Activated gamma-delta T cell treated with Interleukin-2 at 50 U/mL for 16 hours (primary cell): Measurements from ENCODE around the gene ANKLE1.
A peak's percentile ranks its signal among the peaks of the same experiment; 100 is the strongest.
"Not testable (repeated sequence)": the region's sequence is repeated elsewhere in the genome, so short reads cannot be mapped to it uniquely, and the experiment has no call there.

ENCODE experiments used
- DNase-seq: peaks from one replicate; pipeline ENCODE4 v3.0.0-alpha.2; 2020

Gene ANKLE1

DNA sequence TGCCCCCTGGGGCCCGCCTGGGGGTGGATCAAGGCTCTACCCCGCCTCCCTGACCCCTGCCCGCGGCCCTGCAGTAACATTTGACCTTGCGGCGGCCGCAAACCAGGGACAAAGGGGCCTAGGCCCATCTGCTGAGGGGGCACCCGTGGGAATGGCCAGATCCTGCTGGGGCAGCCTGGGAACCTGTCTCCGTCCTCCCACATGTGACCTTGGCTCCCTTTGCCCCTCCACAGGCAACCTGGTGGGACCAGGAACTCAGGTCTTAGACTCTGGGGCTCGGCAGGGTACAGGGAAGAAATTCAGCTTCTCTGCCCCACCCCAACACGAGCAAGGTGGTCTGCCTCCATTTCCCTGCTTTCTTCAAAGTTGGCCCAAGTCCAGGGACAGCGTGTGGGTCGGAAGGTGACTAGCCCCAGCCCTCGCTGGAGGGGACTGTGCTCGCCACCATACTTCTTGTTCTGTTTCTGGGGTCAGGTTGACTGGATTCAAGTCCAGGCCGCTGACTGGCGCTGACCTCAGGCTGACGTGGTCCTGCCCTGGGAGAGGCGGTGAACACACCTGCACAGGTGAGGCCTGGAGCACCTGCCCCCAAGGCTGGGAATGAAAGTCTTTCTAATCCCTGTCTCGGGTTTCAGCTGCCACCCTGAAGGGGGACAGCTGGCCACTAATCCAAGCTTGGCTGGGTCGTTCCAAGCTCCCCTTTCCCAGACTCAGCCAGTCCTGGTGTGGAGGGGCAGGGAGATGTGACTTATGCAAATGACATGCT, 33.5 kb upstream of the ANKLE1 start:
- no peak for DNase-seq

DNA sequence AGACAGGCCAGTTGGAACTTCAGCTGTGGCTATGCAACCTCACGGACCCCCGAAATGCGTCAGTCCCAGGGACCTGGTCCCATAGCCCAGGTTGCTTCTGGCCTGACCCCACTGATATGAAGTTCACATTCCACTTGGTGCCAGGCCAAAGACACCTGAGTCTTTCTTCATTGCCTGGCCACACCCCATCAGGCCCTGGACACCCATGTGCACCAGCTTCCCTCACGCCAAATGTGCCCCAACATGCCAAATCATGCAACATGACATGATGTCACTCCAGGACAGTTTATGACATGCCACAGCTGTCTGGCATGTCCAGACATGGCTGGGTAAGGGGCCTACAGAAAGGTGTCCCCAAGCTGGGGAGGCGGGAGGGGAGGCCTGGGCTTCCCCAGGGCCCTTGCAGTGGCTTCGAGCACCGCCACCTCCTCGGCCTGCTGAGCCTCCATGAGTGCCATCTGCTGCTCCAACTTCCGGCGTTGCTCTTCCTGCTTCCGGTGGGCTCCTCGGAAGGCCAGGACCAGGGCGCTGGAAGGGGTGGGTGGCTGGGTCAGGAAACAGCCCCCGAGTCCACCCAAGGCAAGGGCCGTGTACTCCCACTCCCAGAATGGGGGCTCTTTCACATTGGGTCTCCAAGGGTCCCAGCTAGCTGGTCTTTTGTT, 31.7 kb upstream of the ANKLE1 start:
- DNase-seq, result no peak

DNA sequence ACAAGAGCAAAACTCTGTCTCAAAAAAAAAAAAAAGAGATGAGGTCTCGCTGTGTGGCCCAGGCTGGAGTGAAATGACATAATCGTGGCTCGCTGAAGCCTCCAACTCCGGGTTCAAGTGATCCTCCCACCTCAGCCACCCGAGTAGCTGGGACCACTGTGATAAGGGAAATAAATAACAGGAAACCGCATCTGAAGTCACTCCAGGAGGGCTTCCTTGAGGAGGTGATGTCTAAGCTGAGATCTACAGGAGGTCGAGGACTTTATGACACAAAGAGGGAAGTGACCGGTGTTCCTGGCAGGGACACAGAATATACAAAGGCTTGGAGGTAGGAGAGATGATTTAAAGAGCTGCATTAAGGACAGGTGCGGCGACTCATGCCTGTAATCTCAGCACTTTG, 27.1 kb upstream of the ANKLE1 start:
- DNase-seq, result no peak

DNA sequence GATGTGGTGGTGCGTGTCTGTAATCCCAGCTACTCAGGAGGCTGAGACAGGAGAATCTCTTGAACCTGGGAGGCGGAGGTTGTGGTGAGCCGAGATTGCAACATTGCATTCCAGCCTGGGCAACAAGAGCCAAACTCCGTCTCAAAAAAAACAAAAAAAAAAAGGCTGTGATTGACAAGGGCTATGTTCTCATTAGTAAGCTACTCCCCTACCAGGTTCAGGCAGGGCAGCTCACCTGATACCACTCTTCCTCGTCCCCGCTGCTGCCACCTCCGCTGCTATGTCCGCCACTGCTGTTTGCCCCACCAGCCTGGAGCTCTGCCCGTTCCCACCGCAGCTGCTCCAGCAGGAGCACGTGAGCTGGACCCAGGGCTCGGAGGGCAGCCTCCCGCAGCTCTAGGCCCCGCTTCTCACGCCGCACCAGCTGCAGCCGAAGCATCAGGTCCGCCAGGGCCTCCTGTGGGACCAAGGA, 26.5 kb upstream of the ANKLE1 start:
- no peak for DNase-seq

DNA sequence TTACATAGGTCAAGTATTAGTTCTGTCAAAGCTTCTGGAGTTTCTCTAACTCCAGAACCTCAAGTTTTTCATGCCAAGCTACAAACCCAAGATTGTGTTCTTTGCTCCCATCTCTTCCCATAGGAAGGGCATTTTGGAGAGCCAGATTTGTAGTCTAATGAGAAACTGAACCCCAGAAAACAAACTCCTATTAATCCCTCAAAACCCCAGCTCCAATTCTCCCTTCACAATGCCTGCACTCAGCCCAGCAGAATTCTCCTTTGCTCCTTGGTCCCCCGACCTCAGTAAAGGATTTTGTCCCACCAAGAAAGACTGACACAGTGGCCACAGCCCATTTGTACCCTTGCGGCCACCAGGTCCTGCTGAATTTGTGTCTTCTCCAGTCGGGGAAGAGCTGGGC, 25.6 kb upstream of the ANKLE1 start:
- DNase-seq, result no peak

DNA sequence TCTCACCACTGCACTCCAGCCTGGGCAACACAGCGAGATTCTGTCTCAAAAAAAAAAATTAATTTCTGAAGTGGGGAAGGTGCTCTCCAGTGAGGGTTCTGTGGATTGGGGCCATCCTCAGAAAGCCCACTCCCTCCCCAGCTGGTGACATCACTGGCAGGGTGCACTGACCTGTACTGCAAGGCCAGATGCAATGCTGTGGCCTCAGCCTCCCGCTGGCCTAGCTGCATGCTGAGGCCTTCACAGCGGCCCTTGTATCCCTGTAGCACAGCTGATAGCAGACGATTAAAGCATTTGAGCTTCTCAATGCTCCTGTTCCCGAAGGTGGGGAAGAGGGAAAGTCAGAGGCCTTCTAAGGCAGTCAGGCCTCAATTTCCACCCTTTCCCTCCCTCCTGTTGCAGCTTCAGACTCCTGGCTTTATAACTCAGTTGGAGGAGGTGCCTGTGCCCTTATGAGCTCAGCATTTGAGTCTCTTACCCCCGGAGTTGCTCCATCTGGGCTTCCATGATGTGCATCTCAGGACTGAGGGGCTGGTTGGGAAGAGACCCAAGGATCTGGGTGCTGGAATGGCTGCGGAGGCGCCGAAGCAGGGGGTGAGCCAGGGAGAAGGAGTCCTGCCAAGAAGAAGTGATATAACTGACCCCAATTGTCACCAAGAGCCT, 22.5 kb upstream of the ANKLE1 start:
- no peak for DNase-seq

DNA sequence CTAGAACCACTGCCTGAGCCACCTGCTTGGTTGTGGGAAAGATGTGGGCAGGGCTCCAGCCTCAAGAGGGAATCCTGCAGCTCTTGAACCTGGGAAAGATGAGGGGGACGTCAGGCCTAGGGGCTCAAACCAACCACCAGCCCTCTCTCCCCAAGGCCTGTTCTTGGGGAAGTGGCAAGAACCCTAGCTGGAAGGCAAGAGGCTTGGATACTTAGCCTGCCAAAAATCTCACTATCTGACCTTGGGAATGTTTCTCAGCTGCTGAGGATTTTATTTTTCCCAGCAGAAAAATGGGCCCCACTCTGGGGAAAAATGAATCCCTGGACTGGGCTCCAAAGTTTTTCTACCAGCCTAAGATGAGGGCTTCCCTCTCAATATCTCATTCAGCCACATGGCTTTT, 21.8 kb upstream of the ANKLE1 start:
- no peak for DNase-seq

DNA sequence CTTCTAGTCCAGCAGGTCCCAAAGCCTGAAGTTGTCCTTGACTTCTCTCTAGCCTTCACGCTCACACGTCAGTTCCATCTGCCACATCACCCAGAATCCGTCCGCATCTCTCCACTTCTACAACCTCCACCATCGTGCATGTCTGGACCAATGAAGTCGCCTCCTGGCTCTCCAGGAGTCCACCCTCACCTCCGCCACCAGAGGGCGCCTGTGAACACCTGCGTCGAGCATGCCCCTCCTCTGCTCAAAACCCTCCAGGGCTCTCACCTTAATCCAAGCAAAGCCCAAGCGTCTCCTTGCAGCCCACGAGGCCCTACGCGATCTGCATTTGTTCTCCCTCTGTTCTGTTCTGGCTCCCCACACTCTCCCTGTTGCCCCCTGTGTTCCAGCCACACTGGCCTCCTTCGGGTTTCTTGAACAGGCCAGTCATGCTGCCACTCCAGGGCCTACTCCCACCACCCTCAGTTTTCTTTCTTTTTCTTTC, 20.8 kb upstream of the ANKLE1 start:
- peak; percentile 88 for DNase-seq

DNA sequence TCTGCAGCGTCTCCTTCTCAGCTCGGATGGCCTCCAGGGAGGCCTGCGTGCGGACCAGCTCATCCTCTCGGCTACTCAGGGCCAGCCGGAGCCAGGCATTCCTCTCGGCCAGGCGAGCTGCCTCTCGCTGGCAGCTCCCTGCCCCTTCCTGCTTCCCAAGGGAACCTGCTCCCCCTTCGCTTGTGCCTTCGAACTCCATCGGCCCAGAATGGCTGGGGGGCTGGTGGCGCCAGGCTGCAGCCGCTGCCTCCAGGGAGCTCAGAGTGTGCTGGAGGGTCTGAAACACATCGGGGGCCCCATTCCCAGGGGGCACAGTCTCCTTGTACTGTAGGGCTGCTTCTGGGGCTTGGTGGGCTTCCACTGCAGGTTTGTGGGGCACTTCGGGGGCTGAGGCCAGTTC, 19.1 kb upstream of the ANKLE1 start:
- DNase-seq, result no peak

DNA sequence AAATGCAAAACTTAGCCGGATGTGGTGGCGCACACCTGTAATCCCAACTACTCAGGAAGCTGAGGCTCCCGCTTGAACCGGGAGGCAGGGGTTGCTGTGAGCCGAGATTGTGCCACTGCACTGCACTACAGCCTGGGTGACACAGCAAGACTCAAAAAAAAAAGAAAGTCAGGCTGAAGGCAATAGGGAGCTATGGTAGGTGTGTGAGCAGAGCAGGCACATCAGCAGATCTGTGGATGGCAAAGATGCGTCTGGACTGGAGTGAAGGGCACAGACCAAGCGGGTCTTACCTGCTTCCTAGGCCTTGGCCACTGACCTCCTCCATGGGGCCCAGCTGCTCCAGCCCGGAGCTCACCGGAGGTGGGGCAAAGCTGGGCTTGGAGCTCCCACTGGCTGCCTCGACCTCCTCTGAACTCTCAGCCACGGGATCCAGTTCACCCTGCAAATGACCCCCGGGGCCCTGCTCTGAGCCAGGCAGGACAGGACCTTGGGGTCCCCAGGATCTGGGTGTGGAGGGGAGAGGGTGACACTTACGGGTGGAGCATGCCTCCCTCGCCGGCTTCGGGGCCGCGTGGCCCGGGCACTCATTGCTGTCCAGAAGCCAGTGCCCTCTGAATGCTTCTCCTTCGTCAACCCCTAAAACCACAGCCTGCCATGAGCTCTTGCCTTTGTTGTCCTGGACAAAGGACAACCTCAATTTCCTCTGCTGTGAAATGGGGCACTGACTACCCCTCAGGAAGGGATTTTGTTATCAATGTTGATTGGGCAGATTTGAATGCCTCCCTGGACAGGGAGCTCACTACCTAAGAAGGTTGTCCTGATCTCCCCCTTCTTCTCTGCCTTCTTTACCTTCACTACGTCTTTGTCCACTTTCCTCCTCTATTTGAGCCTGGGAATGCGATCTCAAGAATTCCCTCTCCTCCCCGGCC, 17.7 kb upstream of the ANKLE1 start:
- no peak for DNase-seq

DNA sequence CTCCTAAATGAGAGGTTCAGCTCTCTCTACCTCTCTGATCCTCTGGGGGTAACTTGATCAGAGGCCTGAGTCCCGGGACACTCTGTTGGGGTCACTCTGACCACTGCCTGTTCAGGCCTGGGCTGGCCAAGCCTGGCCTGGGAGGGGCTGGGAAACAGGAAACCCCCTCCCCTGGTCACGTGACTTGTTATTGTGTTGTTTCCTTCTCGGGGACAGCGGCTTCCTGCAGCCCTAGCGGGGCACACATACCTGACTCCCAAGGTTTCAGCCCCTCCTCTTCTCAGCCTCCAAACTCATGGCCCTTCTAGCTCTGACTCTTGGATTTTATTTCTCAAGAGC, 17.1 kb upstream of the ANKLE1 start, which contains the start of gene USHBP1:
USHBP1 (minus strand) TSS at position 105 of the 339 bp plus-strand sequence. CDS start 446 bp downstream, outside the sequence.
- no peak for DNase-seq

DNA sequence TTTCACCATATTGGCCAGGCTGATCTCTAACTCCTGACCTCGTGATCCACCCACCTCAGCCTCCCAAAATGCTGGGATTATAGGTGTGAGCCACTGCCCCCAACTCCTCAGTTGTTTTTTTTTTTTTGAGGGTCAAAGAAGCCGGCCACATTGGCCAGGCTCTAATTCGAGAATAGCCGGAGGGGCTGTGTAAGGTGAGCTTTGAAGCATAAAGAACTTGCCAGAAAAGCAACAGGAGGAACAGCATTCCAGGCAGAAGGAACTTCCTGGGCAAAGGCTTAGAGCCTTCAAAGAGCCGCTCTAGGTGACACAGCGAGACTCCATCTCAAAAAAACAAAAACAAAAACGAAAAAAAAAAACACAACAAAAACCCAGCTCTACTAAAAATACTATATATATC, 15.7 kb upstream of the ANKLE1 start:
- DNase-seq, result no peak

DNA sequence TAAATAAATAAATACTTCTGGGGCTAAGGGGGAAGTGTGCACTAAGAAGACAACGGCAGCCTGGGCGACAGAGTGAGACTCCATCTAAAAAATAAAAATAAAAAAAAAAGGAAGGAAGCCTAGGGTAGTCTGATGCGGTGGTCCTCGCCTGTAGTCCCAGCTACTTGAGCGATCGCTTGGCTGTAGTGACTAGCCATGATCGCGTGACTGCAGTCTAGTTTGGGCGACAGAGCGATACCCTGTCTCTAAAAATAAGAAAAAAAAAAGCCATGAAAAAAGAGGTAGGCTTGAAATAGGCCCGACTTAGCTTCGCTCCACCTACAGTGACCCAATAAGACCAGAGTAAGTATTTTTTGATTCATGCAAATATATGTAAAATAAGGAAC, 15.1 kb upstream of the ANKLE1 start:
- DNase-seq, result no peak

DNA sequence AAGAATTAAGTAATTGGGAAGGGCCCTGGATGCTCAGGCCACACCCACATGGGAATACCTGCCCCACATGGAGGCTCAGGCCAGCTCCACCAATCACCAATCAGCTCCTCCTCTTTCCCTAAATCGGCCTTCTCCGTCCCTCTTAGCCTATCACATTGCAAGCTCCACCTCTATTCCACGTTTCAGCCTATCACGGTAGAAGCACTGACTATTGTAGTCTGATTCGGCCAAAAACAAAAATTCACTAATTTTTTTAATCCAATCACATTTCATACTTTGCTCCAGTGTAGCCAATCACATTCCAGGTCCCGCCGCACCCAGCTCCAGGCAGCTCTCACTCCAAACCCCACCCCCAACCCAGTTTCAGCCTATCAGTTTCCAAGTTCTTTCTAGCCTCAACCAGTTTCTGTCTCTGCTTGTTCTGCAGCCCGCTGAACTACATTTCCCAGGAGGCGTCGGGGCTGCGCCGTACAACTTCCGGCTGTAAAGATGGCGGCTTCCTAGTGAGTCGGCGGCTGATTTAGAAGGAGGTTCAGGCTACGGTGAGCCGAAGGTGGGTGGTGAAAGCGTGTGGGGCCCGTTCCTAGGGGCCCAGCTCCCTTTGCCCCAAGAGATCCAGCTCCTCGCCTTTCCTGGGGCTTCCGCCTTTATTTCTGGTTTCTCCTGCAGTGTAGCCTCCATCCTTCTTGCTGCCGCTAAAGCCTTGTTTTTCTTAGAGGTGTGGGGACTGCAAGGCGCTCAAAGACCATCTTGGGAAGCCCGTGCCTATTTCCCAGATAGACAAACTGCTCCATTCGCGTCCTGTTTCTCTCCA, 14.5 kb upstream of the ANKLE1 start, which contains the start of gene BABAM1:
BABAM1 (plus strand) TSS at position 469 of the 814 bp plus-strand sequence. CDS start 1,364 bp downstream, outside the sequence.
- DNase-seq, result peak; percentile 94

DNA sequence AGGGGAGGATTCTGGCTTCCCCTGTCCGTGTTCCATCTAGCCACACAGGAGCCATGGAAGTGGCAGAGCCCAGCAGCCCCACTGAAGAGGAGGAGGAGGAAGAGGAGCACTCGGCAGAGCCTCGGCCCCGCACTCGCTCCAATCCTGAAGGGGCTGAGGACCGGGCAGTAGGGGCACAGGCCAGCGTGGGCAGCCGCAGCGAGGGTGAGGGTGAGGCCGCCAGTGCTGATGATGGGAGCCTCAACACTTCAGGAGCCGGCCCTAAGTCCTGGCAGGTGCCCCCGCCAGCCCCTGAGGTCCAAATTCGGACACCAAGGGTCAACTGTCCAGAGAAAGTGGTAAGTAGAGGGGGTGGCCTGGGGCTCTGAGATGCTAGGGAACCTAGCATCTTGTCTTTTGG, 12.9 kb upstream of the ANKLE1 start:
- DNase-seq, result no peak

DNA sequence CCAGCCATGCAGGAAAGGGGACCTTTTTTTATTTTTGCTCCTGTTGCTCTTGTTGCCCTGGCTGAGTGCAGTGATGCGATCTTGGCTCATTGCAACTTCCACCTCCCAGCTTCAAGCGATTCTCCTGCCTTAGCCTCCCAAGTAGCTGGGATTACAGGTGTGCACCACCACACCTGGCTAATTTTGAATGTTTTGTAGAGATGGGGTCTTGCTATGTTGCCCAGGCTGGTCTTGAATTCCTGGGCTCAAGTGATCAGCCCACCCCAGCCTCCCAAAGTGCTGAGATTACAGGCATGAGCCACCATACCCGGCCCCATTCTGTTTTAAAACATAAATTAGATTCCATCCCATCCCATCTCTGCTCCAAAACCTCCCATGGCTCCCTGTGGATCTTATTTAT, 6.8 kb upstream of the ANKLE1 start:
- DNase-seq, result not testable (repeated sequence)

DNA sequence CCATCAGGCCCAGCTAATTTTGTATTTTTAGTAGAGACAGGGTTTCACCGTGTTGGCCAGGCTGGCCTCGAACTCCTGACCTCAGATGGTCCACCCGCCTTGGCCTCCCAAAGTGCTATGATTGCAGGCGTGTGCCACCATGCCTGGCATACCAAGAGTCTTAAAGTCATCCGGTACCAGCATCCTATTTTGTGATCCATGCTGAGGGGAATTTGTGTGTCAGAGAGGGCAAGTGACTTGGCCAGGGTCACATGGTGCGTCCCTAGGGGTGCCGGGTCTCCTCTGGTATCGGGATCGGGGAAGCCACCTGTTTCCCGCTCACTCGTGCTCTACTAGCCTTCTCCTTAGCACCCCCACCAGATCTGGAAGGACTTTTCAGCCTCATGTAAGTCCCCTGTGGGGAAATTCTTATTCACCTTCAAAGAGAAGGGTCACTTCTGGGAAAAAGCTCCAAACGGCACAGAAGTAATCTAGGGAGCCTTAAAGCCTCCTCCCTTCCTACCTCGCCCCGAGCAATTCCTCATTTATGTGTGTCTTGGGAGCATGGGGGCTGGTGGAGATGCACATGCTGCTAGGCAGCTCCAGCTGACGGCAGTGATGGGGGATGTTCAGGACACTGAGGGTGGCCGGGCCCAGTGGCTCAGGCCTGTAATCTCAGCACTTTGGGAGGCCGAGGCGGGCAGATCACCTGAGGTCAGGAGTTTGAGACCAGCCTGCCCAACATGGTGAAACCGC, 6.1 kb upstream of the ANKLE1 start:
- DNase-seq, result no peak

DNA sequence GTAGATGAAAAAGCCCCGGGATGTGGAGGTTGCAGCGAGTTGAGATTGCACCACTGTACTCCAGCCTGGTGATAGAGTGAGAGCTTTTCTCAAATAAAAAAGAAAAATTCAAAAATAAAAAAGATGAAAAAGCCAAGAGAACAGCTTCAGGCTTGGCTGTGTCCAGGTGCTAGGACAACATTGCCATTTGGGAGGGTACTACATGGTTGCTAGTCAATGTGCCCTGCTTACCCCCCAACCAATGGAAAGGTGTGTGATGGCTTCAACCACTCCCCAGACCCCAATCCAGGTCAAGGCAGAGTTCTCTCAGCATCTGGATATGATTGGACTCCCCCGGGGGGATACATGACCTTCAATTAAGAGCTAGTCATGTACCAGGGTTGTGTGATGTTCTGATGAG, 2.3 kb upstream of the ANKLE1 start:
- no peak for DNase-seq

DNA sequence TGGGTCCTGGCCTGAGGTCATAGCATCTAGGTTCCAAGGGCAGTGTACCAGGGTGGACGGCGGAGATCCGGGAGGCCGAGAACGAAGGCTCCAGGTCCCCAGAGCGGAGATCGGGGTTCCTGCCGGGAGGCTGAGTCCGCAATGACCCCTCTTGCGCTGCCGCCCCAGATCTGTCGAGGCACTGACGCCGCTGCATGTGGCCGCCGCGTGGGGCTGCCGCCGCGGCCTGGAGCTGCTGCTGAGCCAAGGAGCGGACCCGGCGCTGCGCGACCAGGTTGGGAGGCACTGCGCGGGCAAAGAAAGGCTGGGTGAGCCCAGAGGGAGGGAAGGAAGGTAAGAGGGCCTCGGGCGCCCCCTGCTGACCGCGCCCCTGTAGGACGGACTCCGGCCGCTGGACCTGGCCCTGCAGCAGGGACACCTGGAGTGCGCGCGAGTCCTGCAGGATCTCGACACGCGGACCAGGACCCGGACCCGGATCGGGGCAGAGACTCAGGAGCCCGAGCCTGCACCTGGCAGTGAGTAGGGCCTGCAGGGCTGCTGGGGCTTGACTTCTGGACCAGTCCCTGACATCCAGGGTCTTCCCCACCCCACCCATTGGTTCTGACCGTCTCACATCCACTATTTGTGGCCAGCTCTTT, 906 bp downstream of the ANKLE1 start:
- DNase-seq, result peak; percentile 74

DNA sequence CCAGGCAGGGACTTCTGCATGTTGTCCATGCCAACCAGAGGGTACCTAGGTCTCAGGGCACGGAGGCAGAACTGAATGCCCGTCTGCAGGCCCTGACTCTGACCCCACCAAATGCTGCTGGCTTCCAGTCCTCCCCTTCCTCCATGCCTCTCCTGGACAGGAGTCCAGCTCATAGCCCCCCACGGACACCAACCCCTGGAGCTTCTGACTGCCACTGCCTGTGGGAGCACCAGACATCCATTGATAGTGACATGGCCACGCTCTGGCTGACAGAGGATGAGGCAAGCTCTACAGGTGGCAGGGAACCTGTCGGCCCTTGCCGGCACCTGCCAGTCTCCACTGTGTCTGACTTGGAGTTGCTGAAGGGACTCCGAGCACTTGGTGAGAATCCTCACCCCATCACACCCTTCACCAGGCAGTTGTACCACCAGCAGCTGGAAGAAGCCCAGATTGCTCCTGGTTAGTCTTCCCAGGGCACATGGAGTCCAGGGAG, 1.8 kb downstream of the ANKLE1 start:
- no peak for DNase-seq
